RWPE2 (cell line): ENCODE results near the gene GADD45GIP1.

Experiments
- ATAC-seq: fragments of 200-7000 bp; cut with Tn5 transposase; 3 replicates; pipeline ENCODE4 v1.9.1; 2021; ENCODE audit warnings: low read depth
- DNase-seq: peaks from one replicate; pipeline ENCODE4 v3.0.0-alpha.2; 2020; ENCODE audit warnings: low spot score
- H3K27ac ChIP-seq: fragments of 450-650 bp; 2 replicates; pipeline ENCODE4 v1.5.1; 2017; ENCODE audit warnings: mild to moderate bottlenecking; ENCODE audit not compliant: poor library complexity, severe bottlenecking
- H3K27me3 ChIP-seq: fragments of 250-450 bp; sonication (Bioruptor Pico); 2 replicates; pipeline ENCODE4 v1.5.1; 2021; ENCODE audit warnings: mild to moderate bottlenecking, moderate library complexity; ENCODE audit not compliant: insufficient read depth, poor library complexity, severe bottlenecking
- H3K36me3 ChIP-seq: fragments of 250-450 bp; sonication (Bioruptor Pico); 2 replicates; pipeline ENCODE4 v1.5.1; 2020; ENCODE audit warnings: low read depth, mild to moderate bottlenecking, moderate library complexity
- H3K4me1 ChIP-seq: fragments of 250-450 bp; sonication (Bioruptor Pico); 2 replicates; pipeline ENCODE4 v1.5.1; 2021; ENCODE audit warnings: mild to moderate bottlenecking, moderate library complexity; ENCODE audit not compliant: insufficient read depth, poor library complexity, severe bottlenecking
- H3K4me3 ChIP-seq: fragments of 250-450 bp; sonication (Bioruptor Pico); 2 replicates; pipeline ENCODE4 v1.5.1; 2021; ENCODE audit warnings: mild to moderate bottlenecking, moderate library complexity; ENCODE audit not compliant: severe bottlenecking
- H3K9me3 ChIP-seq: fragments of 250-450 bp; sonication (Bioruptor Pico); 2 replicates; pipeline ENCODE4 v1.5.1; 2021; ENCODE audit warnings: mild to moderate bottlenecking, moderate library complexity; ENCODE audit not compliant: severe bottlenecking
- TF ChIP-seq, protein P1 (sequence below): fragments of 450-650 bp; IDR thresholded peaks from one replicate; pipeline ENCODE4 v1.5.1; 2017; ENCODE audit warnings: mild to moderate bottlenecking, moderate library complexity; ENCODE audit not compliant: poor library complexity, severe bottlenecking

Gene GADD45GIP1

DNA sequence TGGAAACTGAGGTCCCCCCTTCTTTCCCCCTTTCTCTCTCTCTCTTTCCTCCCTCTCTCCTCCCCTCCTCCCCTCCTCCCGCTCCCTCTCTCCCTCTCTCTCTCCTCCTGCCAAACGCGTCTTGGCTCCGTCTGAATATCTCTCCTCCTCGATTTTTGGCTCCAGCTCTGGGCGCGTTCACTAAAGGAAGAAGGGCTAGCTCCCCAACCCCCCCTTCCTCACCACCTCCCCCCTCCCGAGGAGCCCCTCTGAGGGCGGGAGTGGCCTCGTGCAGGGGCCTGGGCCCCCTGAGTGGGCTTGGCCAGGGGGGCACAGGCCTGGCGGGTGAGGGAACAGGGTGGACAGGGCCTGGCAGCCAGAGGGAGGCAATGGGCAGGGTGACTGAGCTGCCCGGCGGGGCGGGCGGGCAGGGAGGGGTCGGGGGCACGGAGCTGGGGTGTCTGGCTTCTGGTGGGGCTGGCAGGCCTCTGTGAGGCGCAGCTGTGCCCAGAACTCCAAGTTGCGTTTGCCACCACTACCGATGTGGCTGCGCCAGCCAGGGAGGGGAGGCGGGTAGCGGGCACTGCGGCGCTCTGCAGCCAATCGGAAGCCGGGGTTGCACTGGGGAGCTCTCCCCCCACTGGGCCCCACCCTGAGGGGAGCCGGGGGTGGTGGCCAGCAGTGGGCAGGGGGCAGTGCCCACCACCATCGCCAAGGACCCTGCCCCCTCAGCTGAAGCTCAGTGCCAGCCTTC is 45.3 kb upstream of the GADD45GIP1 start:
- Histone ChIP-seq H3K4me3 (no peak overlapping the region), H3K4me1 (no peaks in the 10 kb centered on the region), H3K27ac (no peak overlapping the region), H3K36me3 (peaks cover 3% of the 10 kb centered on the region; the same call in 1 of the 2 replicates), H3K9me3 (no peaks in the 10 kb centered on the region), H3K27me3 (no peaks in the 10 kb centered on the region)
- DNase-seq (no peak), ATAC-seq (no peak)
- TF ChIP-seq, protein P1, sequence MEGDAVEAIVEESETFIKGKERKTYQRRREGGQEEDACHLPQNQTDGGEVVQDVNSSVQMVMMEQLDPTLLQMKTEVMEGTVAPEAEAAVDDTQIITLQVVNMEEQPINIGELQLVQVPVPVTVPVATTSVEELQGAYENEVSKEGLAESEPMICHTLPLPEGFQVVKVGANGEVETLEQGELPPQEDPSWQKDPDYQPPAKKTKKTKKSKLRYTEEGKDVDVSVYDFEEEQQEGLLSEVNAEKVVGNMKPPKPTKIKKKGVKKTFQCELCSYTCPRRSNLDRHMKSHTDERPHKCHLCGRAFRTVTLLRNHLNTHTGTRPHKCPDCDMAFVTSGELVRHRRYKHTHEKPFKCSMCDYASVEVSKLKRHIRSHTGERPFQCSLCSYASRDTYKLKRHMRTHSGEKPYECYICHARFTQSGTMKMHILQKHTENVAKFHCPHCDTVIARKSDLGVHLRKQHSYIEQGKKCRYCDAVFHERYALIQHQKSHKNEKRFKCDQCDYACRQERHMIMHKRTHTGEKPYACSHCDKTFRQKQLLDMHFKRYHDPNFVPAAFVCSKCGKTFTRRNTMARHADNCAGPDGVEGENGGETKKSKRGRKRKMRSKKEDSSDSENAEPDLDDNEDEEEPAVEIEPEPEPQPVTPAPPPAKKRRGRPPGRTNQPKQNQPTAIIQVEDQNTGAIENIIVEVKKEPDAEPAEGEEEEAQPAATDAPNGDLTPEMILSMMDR, result no peak

DNA sequence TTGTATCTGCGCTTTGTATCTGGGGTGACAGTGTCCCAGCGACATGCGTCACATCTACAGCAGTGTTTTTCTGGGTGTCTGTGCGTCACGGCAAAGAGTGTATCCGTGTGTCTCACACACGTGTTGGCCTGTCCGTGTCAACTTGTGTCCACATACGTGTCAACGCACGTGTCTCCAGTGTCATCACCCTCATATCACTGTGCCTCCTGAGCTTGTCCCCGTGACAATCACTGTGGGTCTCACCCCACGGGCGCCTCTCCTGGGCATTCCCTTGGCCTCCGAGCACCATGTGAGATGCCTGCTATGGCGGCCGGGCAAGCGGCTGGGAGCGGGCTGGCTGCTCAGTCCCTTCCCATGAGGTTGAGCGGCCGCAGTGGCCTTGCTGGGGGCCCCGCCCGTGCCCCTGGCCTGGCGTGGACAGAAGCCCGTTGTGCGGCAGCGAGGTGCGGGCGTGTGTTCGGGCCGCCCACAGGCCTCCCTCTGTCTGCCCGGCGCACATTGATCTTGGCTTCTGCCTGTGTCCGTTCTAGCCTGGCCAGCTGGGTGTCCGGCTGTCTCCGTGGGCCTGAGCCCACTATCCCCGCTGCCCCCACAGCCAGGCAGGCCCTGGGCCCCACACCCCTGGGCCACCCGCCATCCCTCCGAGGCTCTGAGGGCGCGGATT is 44.6 kb upstream of the GADD45GIP1 start:
- H3K4me3 ChIP-seq, result no peak overlapping the region
- ATAC-seq (no peak), DNase-seq (no peak)
- H3K9me3 ChIP-seq, result no peaks in the 10 kb centered on the region
- no peak overlapping the region for H3K27ac ChIP-seq
- H3K27me3 ChIP-seq, result no peaks in the 10 kb centered on the region
- H3K4me1 ChIP-seq, result no peaks in the 10 kb centered on the region
- TF ChIP-seq, protein P1, result no peak
- H3K36me3 ChIP-seq, result peaks cover 3% of the 10 kb centered on the region; the same call in 1 of the 2 replicates

DNA sequence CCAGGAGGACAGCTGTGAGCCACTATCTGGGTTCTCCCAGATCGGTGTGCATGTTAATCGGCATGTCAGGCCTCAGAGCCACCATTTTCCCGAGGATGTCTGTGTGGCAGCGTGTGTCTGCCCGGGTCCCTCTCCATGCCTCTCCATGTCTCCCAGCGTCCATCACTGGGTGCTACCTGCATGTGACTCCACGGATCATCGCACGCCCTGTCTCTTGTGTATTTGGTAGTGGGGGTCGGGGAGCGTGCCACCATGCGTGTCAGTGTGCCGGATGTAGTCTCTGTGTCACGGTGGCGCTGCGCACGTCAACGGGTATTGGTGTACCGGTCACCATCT is 44.1 kb upstream of the GADD45GIP1 start:
- Histone ChIP-seq H3K27me3 (no peaks in the 10 kb centered on the region), H3K36me3 (peaks cover 3% of the 10 kb centered on the region; the same call in 1 of the 2 replicates), H3K4me3 (no peak overlapping the region), H3K27ac (no peak overlapping the region), H3K4me1 (no peaks in the 10 kb centered on the region), H3K9me3 (no peaks in the 10 kb centered on the region)
- ATAC-seq, result no peak
- DNase-seq, result no peak
- TF ChIP-seq, protein P1, result no peak

DNA sequence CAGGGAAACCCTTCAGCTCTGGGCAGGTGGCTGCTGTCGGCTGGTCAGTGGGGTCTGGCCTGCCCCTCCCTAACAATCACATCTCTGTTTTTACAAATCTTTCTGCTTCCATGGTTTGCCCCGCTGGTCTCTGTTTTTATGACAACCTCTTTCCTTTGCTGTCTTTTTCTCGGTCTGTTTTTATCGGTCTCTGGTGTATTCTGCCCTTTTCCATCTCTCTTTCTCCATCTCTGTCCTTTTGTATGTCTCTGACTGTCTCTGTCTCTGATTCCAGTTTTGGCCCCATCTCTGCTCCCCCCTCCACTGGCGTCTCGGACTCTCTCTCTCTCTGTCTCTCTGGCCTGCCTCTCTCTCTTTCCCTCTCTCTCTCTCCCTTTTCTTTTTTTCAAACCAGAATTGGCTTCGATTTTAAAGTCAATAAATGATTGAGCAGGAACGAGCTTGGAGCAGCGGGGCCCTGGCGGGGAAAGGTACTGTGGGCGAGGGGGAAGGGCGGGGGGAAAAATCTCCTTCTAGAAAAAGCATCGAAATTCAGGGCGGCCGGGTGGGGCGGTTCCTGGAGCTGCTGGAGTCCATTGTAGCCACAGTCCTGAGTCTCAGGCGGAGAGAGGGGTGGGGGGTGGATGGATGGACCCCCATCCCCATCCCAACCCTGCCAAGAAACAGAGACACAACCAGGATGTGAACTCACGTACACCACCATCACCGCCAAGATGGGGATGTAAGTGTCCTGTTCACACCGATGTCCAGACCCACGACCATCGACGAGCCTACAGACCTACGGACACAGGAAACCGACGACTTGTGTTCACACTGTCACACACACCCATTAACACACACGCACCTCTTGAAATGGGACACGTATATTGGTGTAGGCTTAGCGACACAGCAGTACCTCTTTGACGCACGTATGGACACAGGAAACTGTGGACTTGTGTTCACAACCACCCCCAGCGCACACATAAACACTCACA is 41.2 kb upstream of the GADD45GIP1 start:
- Histone ChIP-seq H3K4me3 (no peak overlapping the region), H3K27me3 (no peaks in the 10 kb centered on the region), H3K4me1 (no peaks in the 10 kb centered on the region), H3K36me3 (peaks cover 3% of the 10 kb centered on the region; the same call in 1 of the 2 replicates), H3K9me3 (no peaks in the 10 kb centered on the region), H3K27ac (no peak overlapping the region)
- DNase-seq (no peak), ATAC-seq (no peak)
- TF ChIP-seq, protein P1, result no peak
